NCI-H2029 (cell line): ENCODE results near the gene SPAG7.
"Not testable (repeated sequence)": the region's sequence is repeated elsewhere in the genome, so short reads cannot be mapped to it uniquely, and the experiment has no call there.

Experiments
- DNase-seq: peaks from one replicate; lab custom pipeline; 2025; lab: John Stamatoyannopoulos, UW

SPAG7 gene

GRCh38 chr17:4938069-4938491, 29.5 kb downstream of the SPAG7 start:
- no peak for DNase-seq

- DNase-seq = no peak
Measured at GRCh38 chr17:4937553-4937952, 30.1 kb downstream of the SPAG7 start.

GRCh38 chr17:4936436-4936835, 31.2 kb downstream of the SPAG7 start:
- DNase-seq = no peak

GRCh38 chr17:4935650-4936049, 32.0 kb downstream of the SPAG7 start:
- DNase-seq = no peak

- peak; percentile 14 for DNase-seq
Measured at GRCh38 chr17:4934173-4934979, 33.2 kb downstream of the SPAG7 start.

GRCh38 chr17:4933646-4934045, 34.0 kb downstream of the SPAG7 start:
- DNase-seq = no peak

- no peak for DNase-seq
Measured at GRCh38 chr17:4932756-4933155, 34.9 kb downstream of the SPAG7 start.

GRCh38 chr17:4931963-4932362, 35.7 kb downstream of the SPAG7 start, which contains the start of gene GP1BA:
Gene GP1BA (plus strand): TSS chr17:4932277. CDS start chr17:4932605, 328 bp downstream.
- no peak for DNase-seq

GRCh38 chr17:4928881-4929280, 38.7 kb downstream of the SPAG7 start:
- no peak for DNase-seq

- not testable (repeated sequence) for DNase-seq
Measured at GRCh38 chr17:4926577-4927335, 40.9 kb downstream of the SPAG7 start.

GRCh38 chr17:4921320-4921719, 46.3 kb downstream of the SPAG7 start:
- DNase-seq = no peak

GRCh38 chr17:4920351-4921048, 47.1 kb downstream of the SPAG7 start:
- no peak for DNase-seq

- no peak for DNase-seq
Measured at GRCh38 chr17:4919511-4920047, 48.0 kb downstream of the SPAG7 start.

- DNase-seq = not testable (repeated sequence)
Measured at GRCh38 chr17:4914551-4914950, 53.1 kb downstream of the SPAG7 start.

GRCh38 chr17:4913994-4914393, 53.6 kb downstream of the SPAG7 start:
- no peak for DNase-seq
